HUDEP-2 (cell line): ENCODE results near the gene STXBP5.

Experiments used
- DNase-seq, 76 experiments: peaks; one replicate each; lab custom pipeline; 2025; ENCODE audit not compliant: unreplicated experiment in 76 of 76; lab: John Stamatoyannopoulos, UW

Gene STXBP5

DNA sequence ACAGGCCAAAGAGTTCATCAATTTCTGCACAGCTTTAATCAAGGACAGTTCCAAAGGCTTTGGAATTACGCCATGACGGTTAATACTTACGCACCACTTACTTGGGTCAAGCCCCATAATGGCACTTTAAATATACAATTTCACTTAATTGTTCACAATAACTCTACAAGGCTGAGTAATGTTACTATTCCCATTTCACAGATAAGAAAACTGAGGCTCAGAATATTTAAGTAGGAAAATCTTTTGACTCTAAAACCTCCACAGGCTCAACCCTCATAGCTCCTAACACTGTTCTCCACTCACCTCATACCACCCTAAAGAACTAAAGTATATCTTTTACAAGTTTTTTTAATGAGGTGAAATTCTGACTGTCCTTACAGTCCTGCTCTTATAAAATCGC lies 212.4 kb downstream of the STXBP5 start:
- DNase-seq: no peak

DNA sequence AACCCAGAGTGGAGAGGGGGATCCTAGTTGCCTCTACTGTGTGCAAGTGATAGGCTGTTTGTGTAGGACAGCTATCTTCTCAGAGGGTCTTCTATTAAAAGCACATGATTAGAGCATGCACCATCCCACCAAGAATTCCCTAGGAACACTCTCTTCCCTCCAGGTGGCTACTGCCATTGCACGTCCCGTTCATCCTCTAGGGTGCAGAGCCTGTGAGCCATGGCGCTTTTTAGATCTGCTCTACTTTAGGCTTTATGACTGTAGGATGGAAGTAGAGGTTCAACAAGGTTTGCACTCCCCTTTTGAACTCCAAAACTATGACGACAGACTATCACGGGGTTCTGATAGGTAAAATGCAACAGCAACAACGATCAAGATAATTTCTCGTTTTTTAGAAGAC lies 213.7 kb downstream of the STXBP5 start:
- DNase-seq: no peak

DNA sequence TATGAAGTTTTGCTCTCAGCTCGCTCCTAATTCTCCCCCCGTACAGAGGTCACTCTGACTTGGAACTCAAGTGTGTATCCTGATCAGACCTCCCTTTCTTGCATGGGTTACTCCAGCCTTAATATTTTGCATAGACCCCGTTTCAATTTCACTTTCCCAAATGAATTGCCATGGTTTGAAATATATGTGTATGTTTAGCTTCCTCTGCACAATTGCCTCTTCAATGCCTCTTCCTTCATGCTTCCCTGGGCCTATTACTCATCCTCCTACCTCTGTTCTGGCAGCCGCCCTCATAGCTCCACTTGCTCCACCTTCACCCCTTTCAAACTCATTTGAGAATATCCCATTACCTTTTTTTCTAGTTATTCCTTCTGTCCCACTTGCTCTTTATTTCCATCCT lies 214.3 kb downstream of the STXBP5 start:
- no peak for DNase-seq

DNA sequence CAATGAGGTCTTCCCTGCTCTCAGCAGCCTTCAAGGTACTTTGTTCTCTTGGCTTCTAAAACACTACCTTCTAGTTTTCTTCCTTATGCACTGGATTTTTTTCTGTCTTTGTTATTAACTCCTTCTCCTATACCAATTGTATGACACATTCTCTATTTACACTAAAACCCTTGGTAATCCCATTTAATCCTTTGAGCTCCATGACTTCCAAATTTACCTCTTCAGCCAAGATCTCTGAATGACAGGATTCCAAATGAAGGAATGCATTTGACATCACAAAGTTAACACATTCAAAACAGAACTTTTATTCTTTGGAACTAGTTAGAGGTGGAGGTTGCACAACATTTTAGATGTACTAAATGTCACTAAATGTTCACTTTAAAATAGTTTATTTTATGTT lies 217.7 kb downstream of the STXBP5 start:
- no peak for DNase-seq

DNA sequence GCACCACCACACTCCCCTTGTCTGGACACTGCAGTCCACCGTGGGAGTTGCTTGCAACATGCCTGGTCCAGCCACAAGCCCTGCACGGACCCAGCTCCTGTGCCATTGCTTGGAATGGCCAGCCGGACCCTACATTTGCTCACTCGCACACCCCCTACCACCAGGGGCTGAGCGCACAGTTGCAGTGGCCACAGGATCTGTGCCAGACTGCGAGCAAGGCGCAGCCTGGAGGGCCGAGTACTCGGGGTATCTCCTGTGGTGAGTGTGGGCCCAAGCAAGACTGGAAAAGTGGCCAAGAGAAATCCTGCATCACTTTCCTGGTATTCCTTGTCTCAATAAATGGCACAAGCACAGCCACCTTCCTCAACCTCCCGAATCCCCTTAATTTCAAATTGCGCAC lies 218.9 kb downstream of the STXBP5 start:
- no peak for DNase-seq

DNA sequence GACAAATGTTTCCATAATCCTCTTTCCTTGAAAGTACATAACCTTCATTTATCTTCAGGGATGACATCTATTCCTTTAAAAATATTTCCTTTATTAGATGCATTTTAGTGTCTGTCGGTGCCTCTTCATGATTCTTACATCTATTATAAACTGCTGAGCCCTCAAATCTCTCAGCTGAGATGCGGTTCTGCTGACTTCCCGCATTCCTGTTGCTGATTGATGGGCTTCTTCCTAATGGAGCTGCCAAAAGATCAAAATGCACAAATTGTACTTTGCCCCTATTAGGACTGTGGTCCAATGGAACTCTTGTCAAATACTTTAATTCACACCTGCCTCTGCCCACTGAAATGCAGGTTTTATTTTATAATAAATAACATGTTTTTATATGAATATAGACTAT lies 225.6 kb downstream of the STXBP5 start:
- DNase-seq: no peak

DNA sequence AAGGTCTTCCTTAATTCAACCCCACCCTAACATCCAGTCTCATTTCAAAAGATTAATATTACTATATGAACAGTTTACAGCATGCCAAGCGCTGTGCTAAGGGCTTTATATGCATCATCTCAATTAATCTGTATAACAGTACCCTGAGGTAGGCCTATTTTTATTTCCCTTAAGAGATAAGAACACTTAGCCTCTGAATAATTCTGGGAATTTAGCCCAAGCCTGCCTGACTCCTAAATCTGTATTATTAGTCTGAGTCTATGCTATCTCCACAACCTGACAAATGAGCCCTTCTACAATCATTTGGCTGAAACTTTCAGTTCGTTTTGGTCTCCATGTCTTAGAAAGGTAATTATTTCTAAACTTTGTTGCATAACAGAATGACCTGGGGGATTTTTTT lies 226.6 kb downstream of the STXBP5 start:
- no peak for DNase-seq

DNA sequence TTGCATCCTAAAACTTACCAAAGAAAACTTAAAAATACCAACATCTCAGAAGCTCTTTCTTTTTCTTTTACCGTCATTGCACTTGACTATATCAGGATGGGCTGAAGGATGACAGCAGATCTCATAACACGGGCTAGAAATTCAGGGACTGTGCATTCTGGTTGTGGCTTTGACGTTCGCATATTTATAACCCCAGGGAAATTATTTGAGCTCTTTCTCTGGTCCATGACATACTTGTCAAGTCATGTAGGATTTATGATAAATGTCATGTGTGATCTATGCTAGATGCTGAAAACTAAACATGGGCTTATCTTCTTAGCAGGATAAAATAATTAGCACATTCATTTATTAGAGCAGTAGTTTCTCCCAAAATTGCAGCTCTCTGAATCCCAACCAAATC lies 229.9 kb downstream of the STXBP5 start:
- no peak for DNase-seq

DNA sequence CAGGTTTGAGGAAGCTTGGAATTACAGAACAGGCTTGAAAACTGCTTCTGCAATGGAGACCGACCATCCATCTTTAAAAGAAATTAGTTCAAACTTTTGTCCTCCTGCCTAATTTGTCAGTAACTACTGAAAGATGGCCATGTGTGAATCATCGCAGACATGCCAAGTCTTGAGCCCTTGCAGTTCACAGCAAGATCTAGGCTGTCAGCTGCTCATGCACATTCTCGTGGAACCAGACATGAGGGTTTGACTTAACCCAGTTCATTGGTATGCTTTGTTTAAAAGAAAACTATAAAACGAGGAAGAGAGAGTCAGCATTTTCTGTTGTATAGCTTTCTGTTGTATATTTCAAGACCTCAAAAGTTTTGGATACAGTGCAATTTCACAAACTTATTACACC lies 230.3 kb downstream of the STXBP5 start:
- no peak for DNase-seq

DNA sequence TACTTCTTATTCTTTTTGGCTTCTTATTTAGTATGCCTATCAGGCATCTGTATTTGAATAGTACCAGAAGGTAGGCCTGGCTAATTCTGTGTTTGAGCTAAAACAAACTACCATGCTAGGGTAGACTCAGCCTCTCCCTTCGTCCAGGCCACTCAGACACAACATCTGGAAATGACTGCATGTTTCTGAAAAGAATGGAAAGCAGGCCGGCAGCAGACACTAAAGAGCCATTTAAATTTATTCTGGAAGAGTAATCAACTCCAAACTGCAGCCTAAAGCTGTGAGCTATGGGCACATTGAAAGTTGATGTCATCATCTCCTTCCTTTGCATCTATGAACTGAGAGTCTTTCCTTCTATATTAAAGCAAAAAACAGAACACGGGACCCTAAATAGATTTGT lies 233.4 kb downstream of the STXBP5 start:
- no peak for DNase-seq

DNA sequence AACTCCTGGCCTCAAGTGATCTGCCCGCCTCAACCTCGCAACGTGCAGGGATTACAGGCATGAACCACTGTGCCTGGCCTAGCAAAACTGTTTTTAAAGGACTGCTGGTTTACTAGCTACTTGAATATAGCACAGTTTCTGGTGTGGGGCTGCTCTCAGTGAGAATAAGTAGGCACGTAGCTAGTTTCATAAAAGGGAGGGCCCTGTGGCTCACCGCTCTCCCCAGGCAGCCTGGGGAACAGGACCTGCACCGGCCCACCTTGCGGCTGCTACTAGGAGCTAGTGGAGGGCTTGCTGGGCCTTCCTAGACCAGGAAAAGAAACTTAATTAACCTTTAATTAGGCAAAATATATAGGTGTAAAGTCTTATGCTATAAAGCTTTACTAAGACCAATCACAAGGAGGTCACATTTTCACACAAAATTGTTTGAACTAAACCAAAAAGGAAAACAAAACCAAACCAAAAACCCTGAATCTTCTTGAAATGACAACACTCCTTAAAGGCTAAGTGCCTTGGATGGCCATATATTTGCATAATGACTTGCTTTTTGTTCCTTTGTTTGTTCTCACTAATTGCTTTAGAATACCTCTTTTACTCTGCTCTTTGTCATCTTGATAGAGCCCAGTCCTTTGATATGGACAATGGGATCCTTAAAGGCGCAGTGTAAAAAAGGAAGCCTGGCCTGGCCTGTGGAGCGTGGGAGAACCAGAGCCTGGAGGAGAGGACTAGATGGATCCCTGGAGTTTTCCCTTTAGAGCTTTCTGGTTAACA lies 234.7 kb downstream of the STXBP5 start:
- no peak for DNase-seq
